Neutrophil (primary cell): ENCODE results near the gene EHMT1.

Source experiments
- H3K27ac ChIP-seq: fragments of 200-600 bp; sonication (generic); 2 replicates; pipeline ENCODE4 v1.5.1; 2016; ENCODE audit warnings: mild to moderate bottlenecking, moderate library complexity
- H3K27me3 ChIP-seq: fragments of 200-600 bp; sonication (generic); 2 replicates; pipeline ENCODE4 v1.6.0; 2016; ENCODE audit warnings: mild to moderate bottlenecking
- H3K36me3 ChIP-seq: fragments of 200-600 bp; sonication (generic); 2 replicates; pipeline ENCODE4 v1.5.1; 2017
- H3K4me1 ChIP-seq, 2 experiments: fragments of 200-600 bp in 1 of 2; sonication (generic) in 1 of 2; 1 replicate in 1 of 2; 2 replicates in 1 of 2; pipeline versions ENCODE4 v1.5.1 to v1.6.1; 2013 to 2016; ENCODE audit warnings: low read depth in 1 of 2, low read length in 1 of 2, mild to moderate bottlenecking in 1 of 2, moderate library complexity in 1 of 2; ENCODE audit not compliant: control insufficient read depth in 1 of 2, insufficient read depth in 1 of 2
- H3K4me3 ChIP-seq, 2 experiments: fragments of 200-600 bp in 1 of 2; sonication (generic) in 1 of 2; 1 replicate in 1 of 2; 2 replicates in 1 of 2; pipeline ENCODE4 v1.5.1; 2013 to 2016; ENCODE audit warnings: low read depth in 1 of 2, low read length in 1 of 2, mild to moderate bottlenecking in 1 of 2, moderate library complexity in 1 of 2
- H3K9me3 ChIP-seq: fragments of 200-600 bp; sonication (generic); 2 replicates; pipeline ENCODE4 v1.5.1; 2016
- CTCF ChIP-seq: fragments of 200-600 bp; sonication (generic); IDR thresholded peaks from 2 replicates; pipeline ENCODE4 v1.5.1; 2016; ENCODE audit warnings: antibody characterized with exemption

Gene EHMT1

DNA sequence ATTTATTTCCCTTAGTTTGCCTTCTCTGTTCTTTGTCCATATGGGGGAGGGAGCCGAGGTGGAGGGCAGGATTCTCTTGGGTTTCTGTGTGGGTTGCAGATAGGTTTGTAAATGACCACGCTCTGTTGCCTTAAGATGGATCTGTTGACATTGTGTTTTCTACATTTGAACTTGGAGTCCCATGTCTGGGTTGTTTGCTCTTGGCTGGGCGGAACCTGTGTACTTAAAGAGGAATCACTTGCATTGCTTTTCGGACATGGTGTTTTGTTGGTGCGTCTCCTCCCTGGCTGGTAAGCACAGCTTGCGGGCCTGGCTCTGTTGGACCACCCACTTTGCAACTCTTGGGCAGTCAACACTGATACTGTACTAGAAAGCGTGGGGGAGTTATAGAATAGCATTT lies 45.9 kb downstream of the EHMT1 start:
- Histone ChIP-seq H3K4me3 (no peak overlapping the region), H3K9me3 (no peaks in the 10 kb centered on the region), H3K27ac (no peak overlapping the region), H3K36me3 (peaks cover 12% of the 10 kb centered on the region), H3K4me1 (peaks cover 0 to 5% of the 10 kb centered on the region in 2 experiments), H3K27me3 (no peaks in the 10 kb centered on the region)
- TF ChIP-seq CTCF, result no peak

DNA sequence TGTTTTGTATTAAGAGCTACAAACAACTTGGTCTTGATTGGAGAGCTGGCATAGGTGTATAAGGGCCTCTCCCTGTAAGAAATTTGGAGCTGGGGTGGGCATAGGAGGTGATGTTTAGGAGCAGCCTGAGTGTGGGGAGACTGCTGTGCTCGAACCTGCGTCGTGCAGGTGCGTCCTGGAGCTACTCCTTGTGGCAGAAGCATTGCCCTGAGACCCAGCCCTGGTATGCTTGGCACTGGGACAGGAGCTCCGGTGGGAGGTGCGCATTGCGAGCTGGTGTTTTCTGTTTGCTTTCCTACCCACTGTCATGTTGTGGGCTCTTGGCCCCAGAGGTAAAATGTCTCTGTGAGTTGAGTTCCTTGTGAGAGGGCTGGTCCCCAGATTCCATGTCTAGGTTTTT lies 46.4 kb downstream of the EHMT1 start:
- H3K4me1 ChIP-seq, result peaks cover 0 to 1% of the 10 kb centered on the region in 2 experiments
- peaks cover 12% of the 10 kb centered on the region for H3K36me3 ChIP-seq
- TF ChIP-seq CTCF, result no peak
- H3K27me3 ChIP-seq, result no peaks in the 10 kb centered on the region
- no peak overlapping the region for H3K4me3 ChIP-seq
- H3K9me3 ChIP-seq, result no peaks in the 10 kb centered on the region
- H3K27ac ChIP-seq, result no peak overlapping the region

DNA sequence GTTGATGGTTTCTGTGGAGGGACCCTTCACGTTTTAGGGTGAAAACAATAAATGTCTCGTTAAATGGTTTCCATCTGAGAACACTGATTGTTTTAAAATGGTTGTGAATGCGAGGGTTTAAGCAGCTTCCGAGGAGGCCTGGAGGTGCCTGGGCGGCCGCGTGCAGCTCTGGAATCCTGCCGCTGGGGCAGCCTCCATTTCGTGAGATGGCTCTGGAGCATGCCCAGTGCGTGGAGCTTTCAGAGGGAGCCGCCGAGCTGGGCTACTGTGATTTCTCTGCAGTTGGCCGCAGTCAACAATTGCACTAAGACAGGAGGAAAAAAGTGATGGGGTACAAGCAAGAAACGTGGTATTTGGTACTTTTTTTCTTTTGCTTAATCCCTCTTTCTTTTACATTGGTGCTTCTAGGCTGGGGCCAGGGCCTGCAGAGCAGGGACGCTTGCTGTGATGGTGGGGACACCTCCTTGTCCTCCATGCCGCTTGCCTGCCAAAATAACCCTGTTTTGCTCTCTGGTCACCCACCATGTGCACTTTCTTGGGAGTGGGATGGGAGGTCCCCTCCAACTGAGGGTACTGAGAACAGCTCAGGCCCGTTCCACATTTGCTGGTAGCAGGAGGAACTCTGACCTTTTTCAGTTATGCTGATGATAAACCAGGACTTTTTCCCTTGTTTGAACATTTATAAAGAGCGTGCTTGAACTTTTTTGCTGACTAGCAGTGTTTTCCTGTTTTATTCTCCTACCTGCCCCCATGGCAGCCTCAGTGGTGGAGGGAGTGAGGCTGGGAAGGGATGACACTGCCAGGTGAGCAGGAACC lies 47.1 kb downstream of the EHMT1 start:
- TF ChIP-seq CTCF, result no peak
- H3K4me1 ChIP-seq, result no peaks in the 10 kb centered on the region
- no peak overlapping the region for H3K27ac ChIP-seq
- H3K27me3 ChIP-seq, result no peaks in the 10 kb centered on the region
- H3K4me3 ChIP-seq, result no peak overlapping the region
- no peaks in the 10 kb centered on the region for H3K9me3 ChIP-seq
- H3K36me3 ChIP-seq, result peaks cover 12% of the 10 kb centered on the region

- no peaks in the 10 kb centered on the region for H3K9me3 ChIP-seq
- H3K4me3 ChIP-seq, result no peak overlapping the region
- no peak for TF ChIP-seq CTCF
- no peaks in the 10 kb centered on the region for H3K4me1 ChIP-seq
- H3K36me3 ChIP-seq, result peaks cover 12% of the 10 kb centered on the region
- no peaks in the 10 kb centered on the region for H3K27me3 ChIP-seq
- no peak overlapping the region for H3K27ac ChIP-seq
These were observed 47.7 kb downstream of the EHMT1 start for GRCh38 chr9:137666513-137666822.

GRCh38 chr9:137666955-137667670 lies 48.3 kb downstream of the EHMT1 start:
- TF ChIP-seq CTCF, result no peak
- peaks cover 12% of the 10 kb centered on the region for H3K36me3 ChIP-seq
- no peaks in the 10 kb centered on the region for H3K9me3 ChIP-seq
- no peaks in the 10 kb centered on the region for H3K4me1 ChIP-seq
- H3K4me3 ChIP-seq, result no peak overlapping the region
- no peaks in the 10 kb centered on the region for H3K27me3 ChIP-seq
- peak overlapping the region; percentile 5 for H3K27ac ChIP-seq
